Ovary (tissue), 9 donors: Measurements from ENCODE around the gene GAP43. TPM values are rescaled to one million over a fixed set of nuclear protein-coding genes. Genes with fewer than 3 reads are reported as not detected.
"Not testable (repeated sequence)": the region's sequence is repeated elsewhere in the genome, so short reads cannot be mapped to it uniquely, and the experiment has no call there.

ENCODE experiments used
- DNase-seq, 5 donors: peaks; one replicate each; pipeline ENCODE4 v3.0.0-alpha.2; 2019 to 2020
- H3K27ac ChIP-seq, 2 donors: fragments of 200-600 bp; one replicate each; pipeline versions ENCODE4 v1.5.1 to v1.8.0; 2019 to 2022
- H3K27me3 ChIP-seq: fragments of 200-600 bp; one replicate; pipeline ENCODE4 v1.8.0; 2022
- H3K36me3 ChIP-seq: fragments of 200-600 bp; sonication (generic); one replicate; pipeline ENCODE4 v1.5.1; 2019
- H3K4me1 ChIP-seq: one replicate; pipeline ENCODE4 v1.8.1; 2013; ENCODE audit warnings: mild to moderate bottlenecking, moderate library complexity; ENCODE audit not compliant: insufficient read depth
- H3K4me3 ChIP-seq: fragments of 200-600 bp; sonication (generic); one replicate; pipeline ENCODE4 v1.5.1; 2017
- H3K9me3 ChIP-seq, 2 donors: fragments of 200-600 bp in 1 of 2; sonication (generic) in 1 of 2; one replicate each; pipeline versions ENCODE4 v1.5.1 to v1.8.1; 2013 to 2019; ENCODE audit warnings: mild to moderate bottlenecking in 1 of 2, moderate library complexity in 1 of 2
- EP300 ChIP-seq: sonication (generic); formaldehyde crosslinking; IDR thresholded peaks from one replicate; pipeline ENCODE4 v1.6.1; 2017; ENCODE audit warnings: antibody characterized with exemption
- POLR2A ChIP-seq: fragments of 450-650 bp; IDR thresholded peaks from one replicate; pipeline ENCODE4 v1.6.1; 2017; ENCODE audit warnings: antibody characterized with exemption, mild to moderate bottlenecking, moderate library complexity
- WGBS, 3 donors: extraction: QIAGEN DNeasy Blood & Tissue Kit in 1 of 3; methylation state at CpG; one replicate each; pipeline versions ENCODE4 v1.1.5 to v1.1.7; 2013 to 2017; 5-methylcytosine and 5-hydroxymethylcytosine counted together
- intact Hi-C, 4 donors: fragments of 100-400 bp; cut with DNase I; formaldehyde crosslinking; loops; one replicate each; pipeline versions ENCODE4 v1.11.0 to v1.15.1; 2022 to 2023
- polyA plus RNA-seq, 2 donors: library from polyadenylated mRNA; stranded (reverse); fragments of 200-250 nt in 1 of 2; fragments of 350-450 nt in 1 of 2; fragmentation: Illumina TruSeq in 1 of 2; extraction: RNeasy Lipid Tissue Mini Kit (QIAGEN cat#74804) in 1 of 2; gene quantifications; one replicate each; pipeline ENCODE4 v1.2.3, GENCODE V29; 2013 to 2014
- total RNA-seq, 7 donors: library from RNA; depleted of rRNA in 2 of 7; stranded (reverse); fragments of >200 nt in 2 of 7; fragmentation: NEBNext Ultra II Directional in 3 of 7; extraction: Animal tissue kit (Norgen Biotek cat#: 25700) in 3 of 7; gene quantifications; one replicate each; pipeline versions ENCODE4 v1.1.0 to v1.2.4, GENCODE V29; 2016 to 2023
- TF ChIP-seq, protein P1 (sequence below), 3 donors: fragments of 450-650 bp in 2 of 3; fragments of 200-600 bp in 1 of 3; IDR thresholded peaks; one replicate each; pipeline versions ENCODE4 v1.5.1 to v1.8.0; 2016 to 2022; ENCODE audit warnings: antibody characterized with exemption in 3 of 3, mild to moderate bottlenecking in 1 of 3
- donor health status: DM: no; HTN: no; CAD: no; lungs with moderate emphysema.
- donor health status: DM: no; HTN: no; CAD: no.
- donor health status: Bipolar disorder and iron deficiency.
- donor health status: DM: yes; HTN: yes; CAD: no.
- donor health status: DM: no; HTN: no; CAD: no.
- donor health status: DM: yes; HTN: yes; CAD: no.

GAP43 gene
- total and polyA plus RNA-seq, 9 donors, result 0.21 to 0.75 (median 0.29) TPM; not detected in 5

DNA sequence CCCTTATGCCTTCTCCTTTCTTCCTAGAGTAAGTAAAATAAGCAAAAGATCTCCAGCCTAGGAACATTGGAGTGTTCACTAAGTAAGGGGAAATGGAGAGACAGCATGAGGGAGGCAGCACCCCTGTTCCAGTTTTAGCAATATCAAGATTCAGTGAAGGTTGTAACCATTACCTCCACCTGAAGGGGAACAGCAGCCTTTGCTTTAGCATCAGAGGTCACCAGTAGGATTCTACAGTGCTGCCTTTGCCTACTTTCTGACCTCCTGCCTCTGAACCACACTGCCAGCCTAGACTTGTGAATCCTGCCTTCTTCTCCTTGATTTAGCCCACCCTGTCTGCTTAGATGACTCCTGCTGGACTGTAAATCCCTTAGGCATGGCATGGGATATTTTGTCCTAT is 104.7 kb downstream of the GAP43 start:
- H3K27ac ChIP-seq, result no peak overlapping the region
- H3K27me3 ChIP-seq, result no peaks in the 10 kb centered on the region
- intact Hi-C loops, result no loop called here
- H3K9me3 ChIP-seq, result no peaks in the 10 kb centered on the region
- TF ChIP-seq EP300 (no peak), POLR2A (no peak)
- TF ChIP-seq, protein P1, sequence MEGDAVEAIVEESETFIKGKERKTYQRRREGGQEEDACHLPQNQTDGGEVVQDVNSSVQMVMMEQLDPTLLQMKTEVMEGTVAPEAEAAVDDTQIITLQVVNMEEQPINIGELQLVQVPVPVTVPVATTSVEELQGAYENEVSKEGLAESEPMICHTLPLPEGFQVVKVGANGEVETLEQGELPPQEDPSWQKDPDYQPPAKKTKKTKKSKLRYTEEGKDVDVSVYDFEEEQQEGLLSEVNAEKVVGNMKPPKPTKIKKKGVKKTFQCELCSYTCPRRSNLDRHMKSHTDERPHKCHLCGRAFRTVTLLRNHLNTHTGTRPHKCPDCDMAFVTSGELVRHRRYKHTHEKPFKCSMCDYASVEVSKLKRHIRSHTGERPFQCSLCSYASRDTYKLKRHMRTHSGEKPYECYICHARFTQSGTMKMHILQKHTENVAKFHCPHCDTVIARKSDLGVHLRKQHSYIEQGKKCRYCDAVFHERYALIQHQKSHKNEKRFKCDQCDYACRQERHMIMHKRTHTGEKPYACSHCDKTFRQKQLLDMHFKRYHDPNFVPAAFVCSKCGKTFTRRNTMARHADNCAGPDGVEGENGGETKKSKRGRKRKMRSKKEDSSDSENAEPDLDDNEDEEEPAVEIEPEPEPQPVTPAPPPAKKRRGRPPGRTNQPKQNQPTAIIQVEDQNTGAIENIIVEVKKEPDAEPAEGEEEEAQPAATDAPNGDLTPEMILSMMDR (IDR thresholded peaks at IDR 0.05), result no peak
- no peaks in the 10 kb centered on the region for H3K36me3 ChIP-seq
- no peak overlapping the region for H3K4me3 ChIP-seq
- no peak for DNase-seq
- H3K4me1 ChIP-seq, result no peaks in the 10 kb centered on the region

DNA sequence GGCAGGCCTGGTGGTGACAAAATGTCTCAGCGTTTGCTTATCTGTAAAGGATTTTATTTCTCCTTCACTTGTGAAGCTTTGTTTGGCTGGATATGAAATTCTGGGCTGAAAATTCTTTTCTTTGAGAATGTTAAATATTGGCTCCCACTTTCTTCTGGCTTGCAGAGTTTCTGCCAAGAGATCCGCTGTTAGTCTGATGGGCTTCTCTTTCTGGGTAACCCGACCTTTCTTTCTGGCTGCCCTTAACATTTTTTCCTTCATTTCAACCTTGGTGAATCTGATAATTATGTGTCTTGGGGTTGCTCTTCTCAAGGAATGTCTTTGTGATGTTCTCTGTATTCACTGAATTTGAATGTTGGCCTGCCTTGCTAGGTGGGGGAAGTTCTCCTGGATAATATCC is 113.0 kb downstream of the GAP43 start:
- H3K9me3 ChIP-seq, H3K27ac ChIP-seq, H3K4me3 ChIP-seq, H3K4me1 ChIP-seq, intact Hi-C loops, DNase-seq, H3K36me3 ChIP-seq, H3K27me3 ChIP-seq: not testable (repeated sequence)
- 71 to 85% (median 77%) methylated on average over 3 of the region's 3 CpGs for WGBS, 3 donors

DNA sequence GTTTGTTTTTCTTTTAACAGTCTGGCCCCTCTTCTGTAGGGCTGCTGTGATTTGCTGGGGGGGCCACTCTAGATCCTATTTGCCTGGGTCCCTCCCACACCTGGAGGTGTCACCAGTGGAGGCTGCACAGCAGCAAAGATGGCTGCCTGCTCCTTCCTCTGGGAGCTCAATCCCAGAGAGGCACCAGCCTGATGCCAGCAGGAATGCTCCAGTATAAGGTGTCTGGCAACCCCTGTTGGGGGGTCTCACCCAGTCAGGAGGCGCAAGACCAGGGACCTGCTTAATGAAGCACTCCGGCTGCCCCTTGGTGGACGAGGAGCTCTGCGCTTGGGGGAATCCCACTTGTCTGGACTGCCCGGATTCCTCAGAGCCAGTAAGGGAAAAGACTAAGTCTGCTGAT is 118.3 kb downstream of the GAP43 start:
- 91 to 95% (median 94%) methylated on average over 5 of the region's 5 CpGs for WGBS, 3 donors
- Histone ChIP-seq H3K4me3 (no peak overlapping the region), H3K4me1 (no peaks in the 10 kb centered on the region), H3K27ac (no peak overlapping the region), H3K27me3 (no peaks in the 10 kb centered on the region), H3K9me3 (no peaks in the 10 kb centered on the region), H3K36me3 (no peaks in the 10 kb centered on the region)
- no peak for DNase-seq
- TF ChIP-seq EP300, result no peak
- TF ChIP-seq, protein P1 (IDR thresholded peaks at IDR 0.05), result no peak
- no peak for TF ChIP-seq POLR2A
- intact Hi-C loops, result no loop called here

DNA sequence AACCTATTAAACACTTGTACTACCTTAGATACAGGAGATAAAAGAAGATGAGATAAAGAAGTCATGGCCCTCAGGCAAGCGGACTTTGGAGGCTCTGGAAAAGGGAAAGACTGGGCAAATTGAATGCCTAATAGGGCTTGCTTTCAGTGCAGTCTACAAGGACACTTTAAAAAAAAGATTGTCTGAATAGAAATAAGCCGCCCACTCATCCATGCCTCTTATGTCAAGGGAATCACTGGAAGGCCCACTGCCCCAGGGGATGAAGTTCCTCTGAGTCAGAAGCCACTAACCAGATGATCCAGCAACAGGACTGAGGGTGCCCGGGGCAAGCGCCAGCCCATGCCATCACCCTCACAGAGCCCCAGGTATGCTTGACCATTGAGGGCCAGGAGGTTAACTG is 121.2 kb downstream of the GAP43 start:
- H3K27ac ChIP-seq, intact Hi-C loops, DNase-seq, H3K4me1 ChIP-seq, H3K27me3 ChIP-seq, H3K4me3 ChIP-seq, H3K36me3 ChIP-seq, H3K9me3 ChIP-seq: not testable (repeated sequence)
- WGBS, 3 donors, result 74 to 82% (median 76%) methylated on average over 4 of the region's 4 CpGs

DNA sequence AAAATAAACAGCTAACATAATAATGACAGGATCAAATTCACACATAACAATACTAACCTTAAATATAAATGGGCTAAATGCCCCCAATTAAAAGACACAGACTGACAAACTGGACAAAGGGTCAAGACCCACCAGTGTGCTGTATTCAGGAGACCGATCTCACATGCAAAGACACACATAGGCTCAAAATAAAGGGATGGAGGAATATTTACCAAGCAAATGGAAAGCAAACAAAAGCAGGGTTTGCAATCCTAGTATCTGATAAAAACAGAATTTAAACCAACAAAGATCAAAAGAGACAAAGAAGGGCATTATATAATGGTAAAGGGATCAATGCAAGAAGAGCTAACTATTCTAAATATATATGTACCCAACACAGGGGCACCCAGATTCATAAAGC is 129.7 kb downstream of the GAP43 start:
- H3K4me3 ChIP-seq, H3K4me1 ChIP-seq, H3K27me3 ChIP-seq, H3K27ac ChIP-seq, intact Hi-C loops, DNase-seq, H3K36me3 ChIP-seq, H3K9me3 ChIP-seq: not testable (repeated sequence)
- WGBS, 3 donors, result 59 to 92% (median 91%) methylated on average over 1 of the region's 1 CpG

DNA sequence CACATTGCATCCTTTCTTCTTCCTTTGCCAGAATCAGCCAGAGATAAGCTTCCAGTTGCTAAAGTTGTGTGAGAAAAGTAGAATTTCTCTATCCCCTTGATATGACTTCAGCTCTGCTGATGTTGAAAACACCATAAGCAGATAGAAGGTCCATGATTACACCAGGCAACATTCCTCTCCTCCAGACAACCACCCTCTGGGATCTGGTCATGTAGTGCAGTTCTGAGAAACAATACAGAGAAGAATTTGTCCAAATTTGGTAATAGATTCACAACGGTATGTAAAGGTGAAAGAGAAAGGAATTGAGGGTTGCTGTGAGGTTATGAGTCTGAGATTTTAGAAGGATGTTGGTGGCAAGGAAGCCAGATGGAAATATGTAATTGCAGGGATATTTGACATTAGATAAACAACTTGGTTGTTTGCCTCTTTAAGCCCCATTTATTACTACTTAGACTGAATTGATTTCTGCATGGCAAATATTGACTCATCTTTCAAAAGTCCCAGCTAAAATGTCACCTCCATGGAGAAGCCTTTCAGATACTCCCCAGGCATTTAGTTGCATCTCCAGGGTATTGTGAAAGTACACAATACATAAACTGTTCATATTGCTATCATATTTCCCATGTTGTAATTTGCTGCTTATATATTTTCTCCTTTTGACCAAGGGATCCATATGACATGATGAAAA is 134.9 kb downstream of the GAP43 start:
- WGBS, 3 donors, result 44 to 68% (median 47%) methylated on average over 1 of the region's 1 CpG
- TF ChIP-seq EP300 (no peak), POLR2A (no peak)
- TF ChIP-seq, protein P1 (IDR thresholded peaks at IDR 0.05), result no peak
- no peaks in the 10 kb centered on the region for H3K27me3 ChIP-seq
- H3K27ac ChIP-seq, result no peak overlapping the region
- no peaks in the 10 kb centered on the region for H3K4me1 ChIP-seq
- DNase-seq, result no peak
- H3K36me3 ChIP-seq, result no peaks in the 10 kb centered on the region
- H3K9me3 ChIP-seq, result no peaks in the 10 kb centered on the region
- H3K4me3 ChIP-seq, result no peak overlapping the region
- intact Hi-C loops, result no loop called here
